CD4-positive, alpha-beta T cell treated with Interleukin-4 for 4 hours (primary cell): ENCODE data around the gene TMEM86A.

Experiments used
- DNase-seq: peaks from one replicate; pipeline ENCODE4 v3.0.0-alpha.2; 2020

The TMEM86A gene

GRCh38 chr11:18700872-18701271 lies 2.3 kb downstream of the TMEM86A start:
- no peak for DNase-seq

GRCh38 chr11:18701614-18702216 lies 3.1 kb downstream of the TMEM86A start:
- DNase-seq: no peak

- no peak for DNase-seq
Measured at GRCh38 chr11:18703001-18703763, 4.6 kb downstream of the TMEM86A start.

DNA sequence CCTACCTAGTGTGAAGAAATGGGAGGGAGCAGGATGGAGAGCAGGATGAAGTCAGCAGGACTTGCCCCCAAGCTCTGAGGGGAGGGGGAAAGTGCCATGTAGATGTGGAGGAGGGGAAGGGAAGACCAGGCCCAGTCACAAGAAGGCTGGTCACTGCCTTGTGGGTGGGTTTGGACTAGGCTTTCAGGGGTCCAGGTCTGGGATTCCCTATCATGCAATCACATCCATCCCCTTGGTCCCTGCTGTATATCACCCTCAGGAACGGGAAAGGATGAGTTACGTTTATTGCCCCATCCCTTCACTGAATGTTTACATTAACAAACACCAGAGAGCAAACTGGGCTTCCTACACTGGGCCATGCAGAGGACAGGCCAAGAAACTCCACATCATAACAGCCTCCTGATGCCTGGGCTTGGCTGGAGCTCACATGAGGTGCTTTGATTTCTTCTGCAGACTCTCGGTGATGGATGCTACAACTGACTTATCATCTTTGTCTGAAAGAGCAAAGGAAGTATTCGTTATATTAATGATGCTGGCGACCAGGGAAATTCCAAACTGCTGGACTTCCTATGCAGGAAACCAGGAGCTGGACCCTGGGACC lies 5.6 kb downstream of the TMEM86A start:
- no peak for DNase-seq

DNA sequence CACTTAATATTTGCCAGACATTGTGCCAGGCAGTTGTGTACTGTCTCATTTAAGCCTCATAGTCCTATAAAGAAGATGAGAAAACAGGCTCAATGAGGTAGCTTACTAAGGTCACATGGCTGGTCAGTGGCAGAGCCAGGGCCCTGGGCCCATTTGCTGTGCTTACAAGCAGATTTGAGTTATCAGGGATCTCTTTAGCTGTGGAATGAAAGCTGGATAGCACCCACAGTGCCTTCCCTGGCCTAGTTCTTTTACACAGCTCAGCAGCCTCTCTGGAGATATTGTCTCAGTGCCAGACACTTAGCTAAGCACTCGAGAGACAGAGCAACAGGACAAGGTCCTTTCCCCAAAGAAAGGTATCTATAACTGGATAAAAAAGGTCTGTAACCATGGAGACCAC lies 6.1 kb downstream of the TMEM86A start:
- no peak for DNase-seq

- no peak for DNase-seq
Measured at GRCh38 chr11:18705651-18706281, 7.2 kb downstream of the TMEM86A start.

DNA sequence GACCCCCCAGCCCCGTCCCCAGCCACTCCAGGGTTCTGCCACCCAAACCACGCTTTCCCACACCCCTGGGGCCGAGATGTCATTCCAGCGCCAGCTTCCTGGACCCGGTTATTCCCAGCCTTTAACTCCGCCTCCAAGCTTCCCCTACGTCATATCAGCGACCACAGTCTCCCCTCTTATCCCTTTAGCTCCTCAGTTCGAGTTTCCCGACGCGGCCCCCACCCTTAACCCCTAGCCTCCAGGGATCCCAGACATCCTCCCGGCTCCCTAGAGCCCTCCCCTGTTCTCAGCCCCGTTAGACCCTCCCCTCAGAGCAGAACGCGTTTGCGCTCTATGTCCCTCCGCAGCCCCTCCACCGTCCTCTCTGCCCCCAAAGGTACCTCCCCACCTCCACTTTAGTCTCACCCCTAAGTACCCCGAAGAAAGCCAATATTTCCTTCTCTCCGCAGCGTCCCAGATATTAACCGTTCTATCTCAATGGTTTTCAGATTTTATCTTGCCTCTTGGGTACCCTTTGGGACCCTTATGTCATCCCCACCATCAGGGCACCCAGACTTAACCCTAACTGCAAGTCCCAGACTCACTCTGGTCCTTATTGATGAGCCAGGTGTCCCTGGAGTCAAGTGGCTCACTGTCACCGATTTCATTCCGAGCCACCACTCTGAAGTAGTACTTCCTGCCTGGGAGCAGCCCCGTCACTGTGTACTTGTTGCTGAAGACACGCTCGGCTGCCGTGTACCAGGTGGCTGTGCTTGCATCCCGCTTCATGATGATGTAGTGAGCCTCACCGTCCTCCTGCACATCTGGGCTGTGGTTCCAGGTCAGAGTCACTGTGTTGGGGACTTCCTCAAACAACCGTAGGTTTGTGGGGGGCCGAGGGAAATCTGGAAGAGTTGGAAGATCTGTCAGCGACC lies 8.0 kb downstream of the TMEM86A start:
- DNase-seq: peak; percentile 56

GRCh38 chr11:18707811-18708340 lies 9.3 kb downstream of the TMEM86A start:
- no peak for DNase-seq

- DNase-seq: no peak
Measured at GRCh38 chr11:18709414-18709813, 10.8 kb downstream of the TMEM86A start.

DNA sequence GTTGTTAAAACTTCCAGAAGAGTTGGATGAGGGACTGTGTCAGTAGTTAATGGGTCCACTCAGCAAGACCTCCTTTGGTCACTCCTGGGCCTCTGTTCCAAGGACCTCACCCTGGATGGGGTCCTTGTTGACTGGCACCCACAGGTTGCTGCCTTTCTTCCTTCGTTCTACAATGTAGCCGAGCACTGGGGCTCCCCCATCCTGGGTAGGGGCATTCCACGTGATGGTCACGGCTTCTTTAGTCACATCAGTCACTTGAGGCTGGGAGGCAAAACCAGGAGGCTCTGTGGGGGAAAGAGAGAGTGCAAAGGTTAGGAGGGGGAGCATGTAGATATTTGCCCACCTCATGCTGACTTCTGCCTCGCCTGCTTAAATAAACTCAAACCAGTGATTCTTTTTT lies 12.0 kb downstream of the TMEM86A start:
- no peak for DNase-seq

DNA sequence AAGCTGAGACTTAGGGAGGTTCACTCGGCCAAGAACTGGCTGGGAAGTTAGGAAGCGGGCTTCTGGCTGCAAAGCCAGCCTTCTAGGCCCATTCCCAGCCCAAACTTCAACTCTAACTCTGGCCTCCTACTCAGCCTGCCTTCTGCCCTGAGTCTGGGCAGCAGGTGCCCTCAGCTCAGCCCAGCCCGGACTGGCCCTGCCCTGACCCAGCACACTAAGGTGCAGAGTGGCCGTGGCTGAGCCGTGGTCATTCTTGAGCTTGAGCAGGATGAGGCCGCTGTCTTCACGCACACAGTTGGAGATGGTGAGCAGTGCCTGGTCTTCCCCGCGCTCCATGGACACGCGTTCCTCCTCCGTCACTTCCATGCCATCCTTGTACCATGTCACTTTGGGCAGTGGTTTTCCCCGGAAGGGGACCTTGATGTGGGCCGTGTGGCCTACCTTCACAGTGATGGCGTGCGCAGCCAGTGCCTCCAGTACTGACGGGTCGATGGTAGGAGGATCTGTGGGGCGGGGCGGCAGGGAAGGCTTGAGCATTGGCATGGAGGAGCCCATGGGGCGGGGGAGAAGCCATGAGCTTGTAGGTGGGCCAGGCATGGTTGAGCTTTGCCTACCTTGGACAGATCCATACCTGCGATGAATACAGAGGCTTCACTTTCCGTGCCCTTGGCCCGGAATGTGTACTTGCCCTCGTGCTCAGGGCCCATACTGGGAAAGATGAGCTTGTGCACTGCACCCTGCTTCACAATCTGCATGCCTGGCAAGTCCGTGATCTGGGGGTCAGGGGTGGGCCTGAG lies 15.3 kb downstream of the TMEM86A start:
- DNase-seq: no peak

- no peak for DNase-seq
Measured at GRCh38 chr11:18714443-18714780, 15.8 kb downstream of the TMEM86A start.

DNA sequence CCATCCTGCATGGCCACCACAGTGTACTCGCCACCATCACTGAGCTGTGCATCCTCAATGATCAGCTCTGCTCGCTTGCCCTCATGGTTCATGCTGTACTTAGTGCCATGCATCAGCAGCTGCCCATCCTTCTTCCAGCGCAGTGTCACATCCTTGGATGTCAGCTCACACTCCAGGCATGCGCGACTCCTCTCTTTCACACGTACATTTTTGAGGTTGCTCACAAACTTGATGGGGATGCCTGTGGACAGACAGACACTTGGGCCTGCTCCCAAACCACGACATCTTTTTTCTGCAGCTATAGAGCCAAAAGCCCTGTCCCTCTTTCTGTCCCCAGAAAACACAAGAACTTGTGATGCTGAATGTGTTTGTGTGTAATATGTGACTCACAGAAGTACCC lies 16.9 kb downstream of the TMEM86A start:
- DNase-seq: no peak

GRCh38 chr11:18720091-18720807 lies 21.7 kb downstream of the TMEM86A start:
- DNase-seq: no peak

GRCh38 chr11:18720808-18721560 lies 22.4 kb downstream of the TMEM86A start:
- peak; percentile 75 for DNase-seq

GRCh38 chr11:18721561-18722292 lies 23.1 kb downstream of the TMEM86A start:
- DNase-seq: peak; percentile 54

- DNase-seq: no peak
Measured at GRCh38 chr11:18722293-18722637, 23.7 kb downstream of the TMEM86A start.

DNA sequence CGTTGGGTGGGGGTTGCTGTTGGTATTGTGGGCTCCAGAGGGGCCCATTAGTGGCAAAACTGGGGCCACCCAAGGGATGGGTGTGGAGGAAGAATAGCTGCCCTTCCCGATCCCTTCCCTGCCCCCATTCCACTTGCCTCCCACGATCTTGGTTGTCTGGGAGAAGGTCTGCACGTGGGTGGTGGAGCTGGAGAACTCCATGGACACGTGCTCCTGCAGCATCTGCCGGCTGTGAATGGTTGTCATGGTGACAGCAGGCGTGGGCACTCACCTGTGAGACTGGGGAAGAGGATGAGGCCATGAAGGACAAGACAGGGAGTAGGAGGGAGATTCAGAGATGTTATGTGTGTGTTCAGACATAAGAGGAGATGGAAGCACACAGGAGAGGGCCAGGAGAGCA lies 25.4 kb downstream of the TMEM86A start:
- DNase-seq: no peak

- no peak for DNase-seq
Measured at GRCh38 chr11:18726040-18726439, 27.5 kb downstream of the TMEM86A start, which contains the start of gene IGSF22. Gene IGSF22 (minus strand): TSS chr11:18726188. CDS start chr11:18724236, 1,952 bp downstream.
